ENCODE results near the gene MAPK9.

- TF ChIP-seq, protein P1, sequence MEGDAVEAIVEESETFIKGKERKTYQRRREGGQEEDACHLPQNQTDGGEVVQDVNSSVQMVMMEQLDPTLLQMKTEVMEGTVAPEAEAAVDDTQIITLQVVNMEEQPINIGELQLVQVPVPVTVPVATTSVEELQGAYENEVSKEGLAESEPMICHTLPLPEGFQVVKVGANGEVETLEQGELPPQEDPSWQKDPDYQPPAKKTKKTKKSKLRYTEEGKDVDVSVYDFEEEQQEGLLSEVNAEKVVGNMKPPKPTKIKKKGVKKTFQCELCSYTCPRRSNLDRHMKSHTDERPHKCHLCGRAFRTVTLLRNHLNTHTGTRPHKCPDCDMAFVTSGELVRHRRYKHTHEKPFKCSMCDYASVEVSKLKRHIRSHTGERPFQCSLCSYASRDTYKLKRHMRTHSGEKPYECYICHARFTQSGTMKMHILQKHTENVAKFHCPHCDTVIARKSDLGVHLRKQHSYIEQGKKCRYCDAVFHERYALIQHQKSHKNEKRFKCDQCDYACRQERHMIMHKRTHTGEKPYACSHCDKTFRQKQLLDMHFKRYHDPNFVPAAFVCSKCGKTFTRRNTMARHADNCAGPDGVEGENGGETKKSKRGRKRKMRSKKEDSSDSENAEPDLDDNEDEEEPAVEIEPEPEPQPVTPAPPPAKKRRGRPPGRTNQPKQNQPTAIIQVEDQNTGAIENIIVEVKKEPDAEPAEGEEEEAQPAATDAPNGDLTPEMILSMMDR (IDR thresholded peaks at IDR 0.05; ENCODE audit: insufficient read depth, low read length, poor library complexity, severe bottlenecking) = no peak
- no peak for TF ChIP-seq EZH2phosphoT487 (conservative IDR thresholded peaks at IDR 0.05; ENCODE audit: low read length)
Measured at GRCh38 chr5:180334176-180334575, 42.3 kb upstream of the MAPK9 start.

Measured in SU-DHL-6 (cell line).